GM21367 (cell line): ENCODE measurements around the gene TUBB.

ENCODE experiments used
- ATAC-seq: cut with Tn5 transposase; IDR thresholded peaks from one replicate; pipeline ENCODE4 v1.9.1; 2021; ENCODE audit not compliant: unreplicated experiment

Gene TUBB

DNA sequence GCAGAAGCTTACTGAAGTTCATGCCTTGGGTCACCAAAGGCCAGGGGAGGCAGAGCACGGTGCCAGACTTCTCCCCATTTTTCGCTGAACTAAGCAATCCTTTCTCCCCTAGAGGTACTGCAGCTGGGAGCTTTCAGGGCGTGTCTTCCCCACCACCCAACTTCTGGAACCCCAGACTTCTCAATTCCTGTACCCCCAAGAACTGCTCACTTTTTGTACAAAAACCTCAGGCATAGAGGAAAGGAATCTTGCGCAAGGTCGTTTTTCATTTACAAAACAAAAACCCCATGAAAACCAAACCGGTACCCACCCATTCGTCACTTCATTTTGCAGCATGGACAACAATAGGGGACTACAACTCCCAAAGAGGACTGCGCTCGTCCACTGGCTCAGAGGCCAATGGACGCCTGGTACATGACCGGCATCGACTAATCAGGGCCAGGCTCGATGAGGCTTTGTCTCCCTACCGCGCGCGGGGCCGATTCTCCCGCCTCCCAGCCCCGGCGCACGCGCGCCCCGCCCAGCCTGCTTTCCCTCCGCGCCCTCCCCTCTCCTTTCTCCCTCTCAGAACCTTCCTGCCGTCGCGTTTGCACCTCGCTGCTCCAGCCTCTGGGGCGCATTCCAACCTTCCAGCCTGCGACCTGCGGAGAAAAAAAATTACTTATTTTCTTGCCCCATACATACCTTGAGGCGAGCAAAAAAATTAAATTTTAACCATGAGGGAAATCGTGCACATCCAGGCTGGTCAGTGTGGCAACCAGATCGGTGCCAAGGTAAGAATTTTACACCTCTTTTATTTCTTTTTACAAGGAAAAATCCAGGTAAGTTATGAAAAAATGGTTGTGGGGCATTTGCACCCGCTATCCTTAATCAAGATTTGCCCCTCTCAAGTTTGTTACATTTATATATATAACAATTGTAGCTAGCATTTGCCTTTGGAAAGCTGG lies at the start of gene TUBB:
Gene TUBB, plus strand, starts transcription at position 562 of the 947 bp plus-strand sequence. Its CDS starts 155 bp downstream, at position 717.
- ATAC-seq: peak; percentile 39

DNA sequence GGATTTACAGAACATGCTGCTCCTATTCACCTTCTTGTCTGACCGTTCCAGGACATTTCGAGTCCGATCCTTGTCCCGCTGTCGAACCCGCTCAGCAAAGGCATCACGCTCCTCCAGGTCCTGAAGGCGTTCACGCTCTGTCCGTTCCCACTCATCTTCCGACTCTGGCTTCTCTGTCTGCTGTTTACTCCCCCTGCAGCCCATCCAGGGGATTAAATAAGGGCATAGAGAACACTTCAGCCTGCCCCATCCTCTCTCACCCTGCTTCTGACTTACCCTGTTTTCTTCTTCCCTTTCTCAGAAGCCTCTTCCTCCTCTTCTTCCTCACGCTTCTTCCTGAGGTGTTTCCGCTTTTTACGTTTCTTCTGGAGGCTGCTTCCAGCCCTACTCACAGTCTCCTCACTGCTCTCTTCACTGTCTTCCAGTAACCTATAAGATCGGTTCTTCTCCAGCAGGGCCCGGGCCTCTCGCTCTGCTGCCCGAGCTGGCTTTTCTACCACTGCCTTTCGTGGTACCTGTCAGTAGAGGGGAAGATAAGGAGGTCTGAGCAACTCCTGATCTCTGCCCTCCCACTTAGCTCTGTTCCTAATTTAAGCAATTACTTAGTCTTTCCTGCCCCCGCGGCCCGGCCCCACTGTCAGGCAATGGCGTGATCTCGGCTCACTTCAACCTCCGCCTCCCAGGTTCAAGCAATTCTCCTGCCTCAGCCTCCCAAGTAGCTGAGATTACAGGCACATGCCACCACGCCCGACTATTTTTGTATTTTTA lies 49.2 kb upstream of the TUBB start:
- no peak for ATAC-seq

DNA sequence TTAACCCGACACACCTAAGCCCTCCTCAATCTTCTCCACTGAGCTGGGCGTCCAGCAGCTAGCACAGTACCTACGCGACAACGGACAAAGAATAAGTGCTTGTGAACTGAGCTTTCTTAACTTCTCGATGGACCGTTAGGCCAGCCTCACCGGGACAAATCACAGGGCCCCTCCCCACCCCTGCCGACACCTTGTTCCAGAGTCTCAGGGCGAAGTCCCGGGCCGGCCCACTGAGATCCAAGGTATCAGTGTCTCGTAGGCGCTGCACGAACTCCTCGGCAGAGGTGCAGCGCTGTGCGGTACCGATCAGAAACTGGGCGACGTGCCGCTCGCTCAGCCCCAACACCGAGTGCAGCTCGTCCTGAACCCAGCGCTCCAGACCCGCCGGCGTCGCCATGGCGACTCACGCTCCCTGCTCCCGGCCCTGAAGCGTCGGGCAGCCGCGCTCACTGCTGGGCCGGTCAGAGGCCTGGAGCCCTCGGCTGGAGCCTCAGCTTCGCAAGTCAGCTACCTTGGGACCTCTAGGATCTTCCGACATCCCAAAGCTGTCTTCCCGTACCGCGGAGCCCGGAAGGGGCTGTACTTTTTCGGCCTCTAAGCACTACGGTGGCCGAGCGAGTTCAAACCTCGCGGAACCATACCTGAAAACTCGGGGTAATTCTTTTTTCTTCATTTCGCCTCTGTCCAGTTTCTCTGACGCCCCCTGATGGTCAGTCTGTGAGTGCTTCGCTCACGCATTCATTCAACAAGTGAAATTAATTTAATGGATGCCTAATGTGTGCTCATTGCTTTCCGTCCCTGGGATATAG lies 47.5 kb upstream of the TUBB start, which contains the start of gene DHX16:
Gene DHX16, minus strand, starts transcription at position 562 of the 809 bp plus-strand sequence. Its CDS starts 165 bp downstream, at position 397.
- ATAC-seq: peak; percentile 61

DNA sequence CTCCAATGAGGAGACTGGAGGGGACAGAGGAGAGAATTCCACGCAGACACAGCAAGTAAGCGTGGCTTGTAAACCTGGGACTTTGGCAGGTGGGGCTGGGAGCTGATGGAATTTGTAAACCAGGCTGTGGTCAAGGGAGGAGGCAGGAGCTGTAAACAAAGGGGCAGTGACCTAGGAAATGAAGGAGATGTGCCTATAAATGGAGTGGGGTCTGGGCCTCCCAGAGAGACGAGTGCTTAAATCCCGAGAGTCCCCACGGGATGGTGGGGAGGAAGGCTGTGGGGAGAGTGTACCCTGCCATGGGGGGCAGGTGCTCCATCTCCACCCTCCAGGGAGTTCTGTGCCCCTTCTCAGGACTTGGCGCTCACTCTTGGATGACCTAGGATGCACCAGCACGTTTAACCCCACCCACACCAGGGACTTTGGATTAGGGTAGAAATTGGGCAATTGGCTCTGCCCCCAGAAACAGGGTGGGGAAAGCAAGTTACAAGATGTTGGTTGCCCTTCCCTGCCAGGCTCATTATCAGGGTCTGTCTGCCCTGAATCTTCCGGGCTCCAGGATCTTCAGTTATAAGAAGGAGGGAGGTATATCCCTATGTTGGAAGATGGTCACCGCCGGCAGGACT lies 43.4 kb upstream of the TUBB start:
- no peak for ATAC-seq

DNA sequence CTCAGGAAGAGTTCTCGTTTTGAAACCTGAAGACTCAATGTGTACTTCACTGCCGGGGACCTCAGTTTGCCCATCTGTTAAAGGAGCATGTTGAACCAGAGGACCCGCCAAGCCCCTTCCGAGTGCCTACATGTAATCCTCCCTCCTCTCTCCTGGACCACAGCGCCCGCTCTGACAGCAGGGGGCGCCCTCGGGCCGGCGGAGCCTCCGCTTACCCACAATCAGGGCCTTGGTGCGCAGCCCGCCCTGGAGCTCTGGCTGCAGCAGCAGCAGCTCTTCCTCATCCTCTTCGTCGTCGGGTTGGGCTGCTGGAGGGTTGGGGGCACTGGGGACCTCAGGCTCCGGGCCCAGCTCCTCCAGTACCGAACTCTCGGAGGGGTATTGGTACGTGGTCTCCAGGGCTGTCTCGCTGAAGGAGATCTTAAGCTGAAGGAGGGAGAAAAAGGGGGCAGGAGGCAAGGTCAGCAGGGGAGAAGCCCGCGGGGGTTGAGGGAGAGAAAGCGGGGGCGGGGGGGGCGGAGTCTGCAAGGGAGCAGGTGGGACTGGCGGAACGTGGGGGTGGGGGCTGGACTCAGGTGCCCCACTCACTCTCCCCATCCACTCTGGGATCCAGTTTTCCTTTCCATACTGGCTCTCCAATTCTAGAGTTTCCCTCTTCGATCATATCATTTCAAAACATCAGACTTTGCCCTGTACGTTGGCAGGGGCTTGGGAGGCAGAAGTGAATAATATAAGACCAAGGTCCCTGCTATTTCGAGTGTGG lies 41.0 kb upstream of the TUBB start:
- no peak for ATAC-seq

DNA sequence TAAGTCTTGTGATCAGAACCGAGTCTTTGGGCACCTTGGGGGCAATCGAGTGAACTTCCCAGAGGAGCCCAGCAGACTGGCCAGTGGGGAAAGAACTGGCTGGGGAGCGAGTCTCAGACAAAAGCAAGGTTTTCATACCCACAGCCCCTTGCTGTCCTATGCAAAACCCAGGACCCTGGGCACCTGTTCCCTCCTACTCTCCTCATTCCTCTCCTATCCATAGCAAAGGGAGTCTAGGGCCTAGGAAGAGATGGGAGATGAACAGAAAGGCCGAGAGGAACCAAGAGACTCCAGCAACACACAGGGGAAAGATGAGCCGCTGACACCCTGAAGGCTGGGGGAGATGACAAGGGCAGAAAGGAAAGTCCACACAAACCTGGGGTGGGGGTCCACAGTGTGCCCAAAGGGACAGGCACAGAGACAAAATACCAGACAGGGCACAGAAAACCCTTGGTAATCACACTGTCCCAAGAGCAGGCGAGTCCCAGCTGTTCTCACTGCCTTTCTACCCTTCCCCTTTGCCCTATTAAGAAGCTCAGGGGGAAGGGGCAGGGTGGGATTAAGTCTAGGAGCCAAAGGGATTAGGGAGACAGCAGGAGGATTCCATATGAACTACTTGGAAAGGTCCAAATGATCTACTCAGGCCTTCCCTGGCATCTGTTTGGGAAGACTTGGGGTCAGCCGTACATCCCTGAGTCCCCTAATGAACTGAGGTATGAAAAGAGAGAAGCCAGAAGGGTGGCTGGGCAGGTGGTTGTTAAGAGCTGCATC lies 40.2 kb upstream of the TUBB start:
- ATAC-seq: no peak

DNA sequence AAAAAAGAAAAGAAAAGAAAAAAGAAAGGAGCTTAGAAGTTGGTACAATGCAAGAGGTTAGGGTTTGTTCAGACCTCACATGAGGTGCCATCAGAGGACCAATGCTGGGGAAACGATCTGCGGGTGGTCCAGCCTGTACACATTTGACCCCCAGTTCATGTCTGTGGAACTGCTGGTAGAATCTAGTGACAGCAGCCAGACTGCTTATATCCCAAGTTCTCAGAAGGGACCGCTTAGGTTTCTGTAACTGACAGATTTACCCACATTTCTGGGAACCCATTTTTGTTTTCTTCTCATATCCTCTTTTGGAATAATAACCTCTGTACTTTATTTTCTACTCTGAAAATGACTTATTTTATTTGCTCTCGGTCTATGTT lies 38.4 kb upstream of the TUBB start:
- ATAC-seq: no peak

DNA sequence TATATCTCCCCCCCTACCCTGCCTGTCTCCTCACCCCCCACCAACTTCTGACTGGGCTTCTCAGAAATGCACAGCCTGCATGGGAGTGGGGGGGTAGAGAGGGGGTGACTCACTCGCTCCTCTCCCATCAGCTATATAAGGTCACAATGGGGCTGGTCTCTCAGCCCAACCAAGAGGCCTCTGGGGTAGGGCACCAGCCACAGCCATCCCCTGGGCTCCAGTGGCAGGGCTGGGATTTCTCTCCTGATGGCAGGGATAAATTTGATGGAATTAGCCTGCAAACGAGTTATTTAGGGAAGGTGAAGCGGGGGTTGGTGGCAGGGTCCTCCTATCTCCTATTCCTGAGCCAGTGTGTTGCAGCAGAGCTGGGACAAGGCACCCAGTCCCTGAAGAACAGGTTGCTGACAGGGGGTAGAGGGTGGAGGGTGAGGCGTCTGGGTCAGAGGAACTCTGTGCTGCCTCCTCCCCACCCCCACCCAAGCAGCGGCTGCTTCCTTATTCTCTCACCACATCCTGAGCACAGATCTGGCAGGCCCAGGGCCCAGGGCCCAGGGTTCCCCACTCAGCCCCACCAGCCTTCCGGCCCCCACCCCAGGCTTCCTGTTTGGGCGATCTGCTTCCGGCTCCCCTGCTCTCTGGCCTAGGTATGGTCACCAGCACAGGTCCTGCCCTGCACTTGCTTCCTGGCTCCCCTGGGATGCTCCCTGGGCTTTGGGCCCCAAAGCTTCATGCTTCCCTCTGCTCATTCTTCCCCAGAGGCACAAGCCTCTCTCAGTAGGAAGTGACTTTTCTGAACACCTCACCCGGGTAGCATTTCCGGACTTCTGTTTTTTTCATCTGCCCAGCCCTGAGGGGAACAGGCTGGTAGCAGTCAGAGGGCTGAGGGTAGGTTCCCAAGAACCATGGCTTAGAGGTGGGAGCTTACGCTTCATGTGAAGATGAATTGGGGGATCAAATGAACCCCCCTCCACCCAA lies 37.7 kb upstream of the TUBB start:
- peak; percentile 29 for ATAC-seq

DNA sequence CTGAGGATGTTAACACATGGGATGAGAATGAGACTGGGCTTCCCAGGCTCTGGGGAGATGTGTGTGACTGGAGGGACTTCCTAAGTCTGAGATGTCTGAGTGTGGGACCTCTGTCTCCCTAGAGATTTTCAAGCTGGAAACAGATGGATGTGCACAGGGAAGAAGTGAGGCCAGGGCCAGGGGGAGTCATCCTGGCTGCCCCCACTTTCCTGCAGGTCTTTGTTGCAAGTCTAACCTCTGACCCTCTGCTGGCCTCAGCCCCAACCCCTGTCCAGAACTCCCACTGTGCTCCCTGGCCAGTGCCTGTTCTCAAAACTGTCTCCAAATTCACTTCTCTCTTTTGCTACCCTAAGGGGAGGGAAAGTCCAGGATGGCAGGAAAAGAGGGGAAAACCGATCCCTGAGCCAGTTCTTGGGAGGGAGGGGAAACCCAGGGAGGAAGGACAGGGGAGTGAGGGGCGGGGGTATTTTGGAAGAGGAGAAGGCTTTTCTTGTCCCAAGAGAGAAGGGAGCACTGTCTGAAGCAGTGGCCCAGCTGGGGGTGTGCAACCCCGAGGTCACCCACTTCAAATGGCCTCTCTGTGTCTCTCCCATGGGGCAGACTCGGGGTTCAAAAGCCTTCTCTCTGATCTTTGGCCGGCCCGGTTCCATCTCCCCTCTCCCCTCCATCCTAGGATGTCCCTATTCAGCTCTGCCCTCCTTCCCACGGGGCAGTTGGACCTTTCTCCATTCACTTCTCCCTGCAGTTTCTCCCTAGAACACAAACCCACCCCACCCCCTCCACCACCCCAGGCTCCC lies 36.8 kb upstream of the TUBB start:
- ATAC-seq: no peak

DNA sequence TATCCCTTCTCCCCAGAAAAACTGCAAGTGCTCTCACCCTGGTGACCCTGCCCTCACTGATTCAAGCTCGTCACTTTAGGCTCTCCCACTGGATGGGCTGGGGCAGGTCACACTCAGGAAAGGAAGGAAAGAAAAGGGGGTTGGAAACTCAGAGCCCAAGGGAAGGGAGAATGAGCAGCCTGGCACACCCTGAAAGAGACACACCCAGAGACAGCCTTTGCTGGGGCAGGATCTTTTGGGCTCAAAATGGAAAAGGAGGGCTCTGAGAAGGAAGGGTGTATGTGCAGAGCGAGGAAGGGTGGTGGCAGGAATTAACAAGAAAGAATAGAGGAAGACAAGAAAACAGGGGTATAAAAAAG lies 36.2 kb upstream of the TUBB start:
- ATAC-seq: no peak

DNA sequence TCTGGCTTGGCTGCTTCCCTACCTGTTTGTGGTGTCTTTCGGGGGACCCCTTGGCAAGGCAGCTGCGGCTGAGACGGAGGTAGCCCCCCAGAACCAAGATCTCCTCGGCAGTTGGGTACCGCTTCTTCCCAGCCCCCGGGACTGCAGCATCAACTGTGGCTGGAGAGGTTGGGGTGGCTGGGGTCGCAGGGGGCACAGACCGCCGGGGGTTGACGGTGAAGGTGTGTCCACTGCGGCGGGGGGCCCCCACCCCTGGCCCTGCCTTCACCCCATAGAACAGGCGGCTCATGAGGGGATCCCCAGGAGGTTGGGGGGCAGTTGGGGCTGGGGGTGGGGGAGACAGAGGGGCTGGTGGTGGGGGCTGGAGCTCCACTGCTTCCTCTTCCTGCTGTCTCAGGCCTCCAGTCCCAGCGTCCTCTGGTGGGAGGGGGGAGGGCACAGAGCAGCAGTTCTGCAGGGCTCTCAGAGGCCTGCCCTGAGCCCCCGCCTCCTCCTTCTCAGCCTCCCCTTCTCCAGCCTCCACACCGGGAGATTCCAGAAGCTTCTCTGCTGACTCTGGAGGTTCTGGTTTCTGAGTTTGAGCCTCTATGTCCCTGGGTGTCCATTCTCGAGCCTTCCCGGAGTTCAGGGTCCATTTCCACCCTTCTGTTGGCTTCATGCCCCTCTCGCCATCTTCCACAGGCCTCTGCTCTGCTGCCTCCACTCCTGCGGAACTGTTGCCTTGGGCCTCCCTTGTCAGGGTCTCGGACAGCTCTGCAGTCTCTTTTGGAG lies 35.6 kb upstream of the TUBB start:
- ATAC-seq: no peak

DNA sequence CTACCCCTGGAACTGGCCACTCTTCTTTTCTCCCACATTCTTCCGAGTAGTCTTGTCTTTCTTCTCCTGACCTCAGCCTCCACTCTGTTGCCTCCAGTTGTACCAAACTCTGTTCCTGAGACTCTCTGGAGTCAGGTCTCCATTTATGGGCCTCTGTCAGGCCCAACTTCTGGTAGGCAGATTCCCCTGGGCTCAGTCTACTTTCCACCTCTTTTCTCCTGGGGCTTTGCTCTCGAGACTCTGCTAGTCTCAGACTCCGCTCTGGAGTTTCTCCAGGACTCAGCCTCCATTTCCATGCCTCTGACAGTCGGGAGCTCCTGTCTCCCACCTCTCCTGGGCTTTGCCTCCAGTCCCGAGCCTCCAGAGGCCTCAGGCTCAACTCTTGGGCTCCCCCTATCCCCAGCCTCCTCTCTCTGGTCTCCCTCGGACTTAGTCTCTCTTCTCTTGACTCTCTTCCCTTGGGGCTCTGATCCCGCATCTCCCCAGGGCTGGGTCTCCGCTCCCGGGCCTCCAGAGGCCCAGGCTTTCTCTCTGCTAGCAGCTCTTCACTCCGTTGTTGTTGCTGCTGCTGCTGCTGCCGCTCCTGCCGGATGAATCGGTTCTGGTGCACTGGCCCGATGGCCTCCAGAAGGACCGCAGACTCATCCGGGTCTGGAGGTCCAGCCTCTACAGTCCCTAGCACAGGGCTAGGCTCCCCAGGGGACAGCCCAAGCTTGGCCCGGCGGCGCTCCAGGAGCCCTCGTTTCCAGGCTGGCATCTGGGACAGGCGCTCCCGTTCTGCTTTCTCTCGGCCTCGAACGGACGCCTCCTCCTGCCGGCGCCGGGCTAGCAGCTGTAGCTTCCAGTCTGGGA lies 34.8 kb upstream of the TUBB start:
- ATAC-seq: no peak

DNA sequence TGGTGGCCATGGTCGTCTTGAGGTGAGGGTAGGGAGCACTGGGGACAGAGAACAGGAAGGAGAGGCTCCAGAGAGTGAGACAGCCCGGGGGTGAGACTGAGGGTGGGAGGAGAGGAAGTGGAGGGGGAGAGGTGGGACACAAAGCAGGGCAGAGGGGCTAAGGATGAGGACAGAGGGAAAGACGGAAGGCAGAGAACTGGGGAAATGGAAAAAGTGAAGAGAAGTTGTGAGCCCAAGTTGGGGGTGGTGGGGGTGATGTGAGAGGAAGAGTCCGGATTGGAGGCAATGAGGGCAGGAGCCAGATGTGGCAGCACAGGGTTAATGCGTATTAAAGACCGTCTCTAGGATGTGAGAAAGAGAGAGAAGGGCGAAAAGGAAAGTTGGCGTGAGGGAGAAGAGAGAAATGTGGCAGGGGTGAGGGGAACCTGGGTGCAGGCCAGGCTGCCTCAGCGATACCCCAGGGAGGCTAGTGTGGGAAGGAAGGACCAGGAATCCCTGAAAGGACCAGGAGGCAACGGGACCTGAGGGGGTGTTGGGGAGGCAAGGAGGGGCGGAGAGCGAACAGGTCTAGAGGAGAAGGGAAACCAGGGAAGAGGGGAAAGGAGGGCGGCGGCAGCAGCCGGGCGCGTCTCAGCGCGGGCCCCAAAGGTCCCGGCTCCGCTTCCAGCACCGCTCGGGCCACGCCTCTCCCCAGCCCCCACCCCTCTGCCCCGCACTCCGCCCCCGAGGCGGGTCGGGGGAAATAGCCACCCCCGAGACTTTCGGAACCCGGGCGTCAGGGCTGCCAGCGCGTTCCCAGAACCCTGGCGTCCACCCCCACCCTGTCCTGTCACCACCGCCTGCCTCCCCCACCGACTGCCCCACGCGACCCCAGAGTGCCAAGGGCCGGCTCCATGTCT lies 33.9 kb upstream of the TUBB start, which contains the start of gene PPP1R18:
Gene PPP1R18, minus strand, starts transcription at position 637 of the 899 bp plus-strand sequence. Its CDS starts 627 bp downstream, at position 10.
- ATAC-seq: no peak

DNA sequence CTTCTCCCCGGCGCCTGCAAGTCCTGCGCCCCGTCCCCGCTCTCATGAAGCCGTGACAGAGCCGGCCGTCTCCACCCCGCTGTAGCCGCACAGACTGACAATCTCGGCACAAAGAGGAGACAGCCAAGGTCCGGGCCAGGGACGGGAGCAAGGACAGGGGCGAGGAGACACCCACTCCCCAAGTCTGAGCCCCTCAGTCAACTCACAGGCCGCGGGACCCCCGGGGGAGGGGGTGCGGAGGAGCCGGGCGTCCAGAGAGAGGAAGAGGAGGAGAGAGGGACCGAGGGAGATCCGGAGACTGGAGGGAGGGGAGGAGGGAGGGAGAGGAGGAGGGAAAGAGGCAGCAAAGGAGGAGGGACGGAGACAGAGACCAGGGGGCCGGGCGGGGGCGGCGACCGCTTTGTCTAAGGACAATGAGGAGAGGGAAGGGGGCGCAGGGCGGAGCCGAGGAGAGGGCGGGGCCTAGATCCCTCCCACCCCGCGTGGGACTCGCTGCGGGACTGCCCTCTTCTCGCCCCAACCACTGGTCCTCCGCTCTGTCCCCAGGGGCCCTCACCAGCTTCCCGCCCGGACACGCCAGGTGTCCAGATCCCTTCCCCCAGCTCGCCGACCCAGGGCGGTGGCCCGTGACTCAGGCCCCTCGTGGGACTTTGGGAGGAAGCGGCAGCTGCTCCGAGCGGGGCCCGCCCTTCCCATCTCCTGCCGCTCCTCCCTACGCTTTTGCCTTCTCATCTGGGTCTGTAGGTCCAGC lies 33.1 kb upstream of the TUBB start:
- peak; percentile 30 for ATAC-seq
